Measurements from ENCODE around the gene CARD11. TPM values are rescaled to one million over a fixed set of nuclear protein-coding genes. Genes with fewer than 3 reads are reported as not detected.
A peak's percentile ranks its signal among the peaks of the same experiment; 100 is the strongest.

The CARD11 gene
- total RNA-seq, 2 donors from 2014 or later = 126 to 155 TPM

GRCh38 chr7:2860627-2861133 is 183.0 kb downstream of the CARD11 start:
- Mint-ChIP-seq H3K27ac (no peak overlapping the region), H3K36me3 (ENCODE audit: low read depth) (peaks cover 3% of the 10 kb centered on the region)
- ATAC-seq = no peak

GRCh38 chr7:2859952-2860351 is 183.7 kb downstream of the CARD11 start:
- no peak for ATAC-seq
- Mint-ChIP-seq H3K4me1 (peaks cover 15% of the 10 kb centered on the region), H3K4me3 (no peak overlapping the region), H3K27me3 (no peaks in the 10 kb centered on the region), H3K36me3 (ENCODE audit: low read depth) (peaks cover 3% of the 10 kb centered on the region), H3K27ac (no peak overlapping the region)
- no peak for DNase-seq
- H3K9me3 ChIP-seq (ENCODE audit: control insufficient read depth, low read length, poor library complexity, severe bottlenecking) = no peaks in the 10 kb centered on the region

More at GRCh38 chr7:2860627-2861133, 183.0 kb downstream of the CARD11 start:
- no peaks in the 10 kb centered on the region for H3K27me3 Mint-ChIP-seq
- H3K9me3 ChIP-seq (ENCODE audit: control insufficient read depth, low read length, poor library complexity, severe bottlenecking) = no peaks in the 10 kb centered on the region
- DNase-seq = no peak
- H3K4me3 Mint-ChIP-seq = no peak overlapping the region
- H3K4me1 Mint-ChIP-seq = peaks cover 17% of the 10 kb centered on the region

GRCh38 chr7:2858621-2859020 is 185.0 kb downstream of the CARD11 start:
- no peaks in the 10 kb centered on the region for H3K27me3 Mint-ChIP-seq
- H3K9me3 ChIP-seq (ENCODE audit: control insufficient read depth, low read length, poor library complexity, severe bottlenecking) = no peaks in the 10 kb centered on the region
- H3K4me3 Mint-ChIP-seq = no peak overlapping the region
- DNase-seq = no peak
- no peak for ATAC-seq
- peaks cover 9% of the 10 kb centered on the region for H3K4me1 Mint-ChIP-seq
- peaks cover 3% of the 10 kb centered on the region for H3K36me3 Mint-ChIP-seq (ENCODE audit: low read depth)
- no peak overlapping the region for H3K27ac Mint-ChIP-seq

GRCh38 chr7:2856388-2857169 is 187.1 kb downstream of the CARD11 start:
- H3K27ac Mint-ChIP-seq = no peak overlapping the region
- ATAC-seq = peak; percentile 20
- H3K4me1 Mint-ChIP-seq = peaks cover 7% of the 10 kb centered on the region

More at GRCh38 chr7:2856388-2857169, 187.1 kb downstream of the CARD11 start:
- Mint-ChIP-seq H3K4me3 (no peak overlapping the region), H3K36me3 (ENCODE audit: low read depth) (peaks cover 3% of the 10 kb centered on the region), H3K27me3 (no peaks in the 10 kb centered on the region)
- no peak for DNase-seq
- H3K9me3 ChIP-seq (ENCODE audit: control insufficient read depth, low read length, poor library complexity, severe bottlenecking) = no peaks in the 10 kb centered on the region

Other genes starting within 250 kb of the CARD11 start
- gene GNA12, start 199.6 kb downstream of the CARD11 start, total RNA-seq = 10 to 100 TPM; 13.5 to 19.2 TPM

Measured in T-helper 17 cell (primary cell).